Mucosa of descending colon (tissue), 3 donors: Measurements from ENCODE around the gene RND2. TPM values are rescaled to one million over a fixed set of nuclear protein-coding genes. Genes with fewer than 3 reads are reported as not detected.

Source experiments
- ATAC-seq: fragments of 200-7000 bp; cut with Tn5 transposase; one replicate; pipeline ENCODE4 v1.9.1; 2020; ENCODE audit warnings: mild to moderate bottlenecking, moderate library complexity
- DNase-seq, 3 donors: peaks; one replicate each; pipeline ENCODE4 v3.0.0-alpha.2; 2020
- H3K36me3 ChIP-seq: fragments of 200-600 bp; one replicate; pipeline ENCODE4 v1.8.0; 2021; ENCODE audit warnings: low read depth, mild to moderate bottlenecking
- H3K4me1 ChIP-seq: fragments of 200-600 bp; one replicate; pipeline ENCODE4 v1.8.0; 2021; ENCODE audit warnings: low read depth, mild to moderate bottlenecking
- H3K4me3 ChIP-seq: fragments of 200-600 bp; one replicate; pipeline ENCODE4 v1.8.0; 2021; ENCODE audit warnings: mild to moderate bottlenecking
- H3K9me3 ChIP-seq: fragments of 200-600 bp; one replicate; pipeline ENCODE4 v1.8.0; 2021; ENCODE audit warnings: mild to moderate bottlenecking
- CTCF ChIP-seq: fragments of 200-600 bp; IDR thresholded peaks from one replicate; pipeline ENCODE4 v1.8.0; 2022; ENCODE audit warnings: antibody characterized with exemption, mild to moderate bottlenecking
- intact Hi-C, 2 donors: fragments of 100-400 bp; cut with DNase I in 1 of 2; cut with micrococcal nuclease in 1 of 2; formaldehyde crosslinking; loops; one replicate each; pipeline versions ENCODE4 v1.11.0 to v1.11.1; 2022; cut with DNase I, micrococcal nuclease
- total RNA-seq, 3 donors: library from RNA; stranded (reverse); fragmentation: NEBNext Ultra II Directional in 2 of 3; extraction: Animal tissue kit (Norgen Biotek cat#: 25700) in 2 of 3; gene quantifications; one replicate each; pipeline versions ENCODE4 v1.2.1 to v1.2.4, GENCODE V29; 2021 to 2023
- donor health status: DM: no; HTN: no; CAD: no; lungs with moderate emphysema.
- donor health status: DM: no; HTN: no; CAD: no.
- donor health status: DM: no; HTN: yes; CAD: no.

RND2 gene
- total RNA-seq, 3 donors from 2014 or later, result 0.09 to 7.2 (median 0.51) TPM

- no peaks in the 10 kb centered on the region for H3K36me3 ChIP-seq
- intact Hi-C loops, result no loop called here
- TF ChIP-seq CTCF, result no peak
- DNase-seq (no peak), ATAC-seq (no peak)
- H3K4me1 ChIP-seq, result peaks cover 21% of the 10 kb centered on the region
- no peaks in the 10 kb centered on the region for H3K9me3 ChIP-seq
- H3K4me3 ChIP-seq, result no peak overlapping the region
Observed at GRCh38 chr17:43014020-43014648, 10.9 kb upstream of the RND2 start.

GRCh38 chr17:43014649-43015542 lies 10.1 kb upstream of the RND2 start:
- H3K4me3 ChIP-seq, result no peak overlapping the region
- TF ChIP-seq CTCF, result no peak
- no peaks in the 10 kb centered on the region for H3K9me3 ChIP-seq
- intact Hi-C loops, result no loop called here
- DNase-seq, result no peak
- no peaks in the 10 kb centered on the region for H3K36me3 ChIP-seq
- ATAC-seq, result no peak
- H3K4me1 ChIP-seq, result peaks cover 25% of the 10 kb centered on the region

- H3K4me3 ChIP-seq, result no peak overlapping the region
- no peak for TF ChIP-seq CTCF
- ATAC-seq (no peak), DNase-seq (no peak)
- intact Hi-C loops, result no loop called here
- peaks cover 21% of the 10 kb centered on the region for H3K4me1 ChIP-seq
- H3K9me3 ChIP-seq, result no peaks in the 10 kb centered on the region
- no peaks in the 10 kb centered on the region for H3K36me3 ChIP-seq
Observed at GRCh38 chr17:43015579-43015978, 9.5 kb upstream of the RND2 start.

GRCh38 chr17:43016216-43016615 lies 8.8 kb upstream of the RND2 start:
- H3K9me3 ChIP-seq, result no peaks in the 10 kb centered on the region
- no peaks in the 10 kb centered on the region for H3K36me3 ChIP-seq
- no peak for TF ChIP-seq CTCF
- peaks cover 18% of the 10 kb centered on the region for H3K4me1 ChIP-seq
- DNase-seq, result no peak
- intact Hi-C loops, result no loop called here
- no peak for ATAC-seq
- no peak overlapping the region for H3K4me3 ChIP-seq

GRCh38 chr17:43018008-43018853 lies 6.8 kb upstream of the RND2 start:
- TF ChIP-seq CTCF, result no peak
- Histone ChIP-seq H3K4me1 (peaks cover 17% of the 10 kb centered on the region), H3K9me3 (no peaks in the 10 kb centered on the region), H3K4me3 (no peak overlapping the region), H3K36me3 (no peaks in the 10 kb centered on the region)
- DNase-seq (no peak), ATAC-seq (no peak)
- intact Hi-C loops, result no loop called here
